ENCODE results near the gene C5orf47. TPM values are rescaled to one million over a fixed set of nuclear protein-coding genes. Genes with fewer than 3 reads are reported as not detected.

C5orf47 gene
- total and polyA plus RNA-seq, 2 donors (not counting 1 experiment from before 2014, with no cell fraction given), result not detected

GRCh38 chr5:174020928-174021304 lies 31.9 kb downstream of the C5orf47 start:
- Histone ChIP-seq H3K9ac (ENCODE audit: insufficient read depth, low read length) (no peak overlapping the region), H4K20me1 (ENCODE audit: control insufficient read depth, extremely low read depth, insufficient read depth, low read length) (no peaks in the 10 kb centered on the region), H3K27ac (ENCODE audit: insufficient read depth, low read length) (no peak overlapping the region), H3K4me3 (replicated peaks in 1 of 4; ENCODE audit: control extremely low read depth in 1 of 4, insufficient read depth in 1 of 4, low read depth in 3 of 4, low read length in 4 of 4) (no peak overlapping the region), H3K36me3 (ENCODE audit: control insufficient read depth, insufficient read depth, low read length) (no peaks in the 10 kb centered on the region), H3K4me1 (ENCODE audit: control insufficient read depth, extremely low read depth, insufficient read depth, low read length) (no peaks in the 10 kb centered on the region), H3K79me2 (ENCODE audit: control insufficient read depth, insufficient read depth, low read length) (no peaks in the 10 kb centered on the region), H2AFZ (ENCODE audit: low read length) (no peak overlapping the region), H3K4me2 (ENCODE audit: extremely low read depth, insufficient read depth, low read length) (no peak overlapping the region), H3K27me3 (ENCODE audit: control insufficient read depth, insufficient read depth, low read length) (no peaks in the 10 kb centered on the region), H3K9me3 (ENCODE audit: control insufficient read depth, insufficient read depth, low read depth, low read length) (no peaks in the 10 kb centered on the region)
- TF ChIP-seq CTCF (conservative IDR thresholded peaks at IDR 0.05 in 1 of 2, IDR thresholded peaks at IDR 0.05 in 1 of 2; ENCODE audit: low read depth in 1 of 2, low read length in 2 of 2) (no peak), EZH2 (IDR thresholded peaks at IDR 0.05; ENCODE audit: low read length, missing control alignments) (no peak)
- no peak for DNase-seq (ENCODE audit: low read depth in 2 of 2)

- Histone ChIP-seq H4K20me1 (ENCODE audit: control insufficient read depth, extremely low read depth, insufficient read depth, low read length) (no peaks in the 10 kb centered on the region), H3K27me3 (ENCODE audit: control insufficient read depth, insufficient read depth, low read length) (no peaks in the 10 kb centered on the region), H3K9ac (ENCODE audit: insufficient read depth, low read length) (no peak overlapping the region), H3K4me3 (replicated peaks in 1 of 4; ENCODE audit: control extremely low read depth in 1 of 4, insufficient read depth in 1 of 4, low read depth in 3 of 4, low read length in 4 of 4) (no peak overlapping the region), H3K4me2 (ENCODE audit: extremely low read depth, insufficient read depth, low read length) (no peak overlapping the region), H3K9me3 (ENCODE audit: control insufficient read depth, insufficient read depth, low read depth, low read length) (no peaks in the 10 kb centered on the region), H3K4me1 (ENCODE audit: control insufficient read depth, extremely low read depth, insufficient read depth, low read length) (no peaks in the 10 kb centered on the region), H3K36me3 (ENCODE audit: control insufficient read depth, insufficient read depth, low read length) (no peaks in the 10 kb centered on the region), H3K27ac (ENCODE audit: insufficient read depth, low read length) (no peak overlapping the region), H3K79me2 (ENCODE audit: control insufficient read depth, insufficient read depth, low read length) (no peaks in the 10 kb centered on the region), H2AFZ (ENCODE audit: low read length) (no peak overlapping the region)
- TF ChIP-seq EZH2 (IDR thresholded peaks at IDR 0.05; ENCODE audit: low read length, missing control alignments), result no peak
- no peak for TF ChIP-seq CTCF (conservative IDR thresholded peaks at IDR 0.05 in 1 of 2, IDR thresholded peaks at IDR 0.05 in 1 of 2; ENCODE audit: low read depth in 1 of 2, low read length in 2 of 2)
- DNase-seq (ENCODE audit: low read depth in 2 of 2), result no peak
Observed at GRCh38 chr5:174022384-174023095, 33.6 kb downstream of the C5orf47 start.

GRCh38 chr5:174030286-174030685 lies 41.3 kb downstream of the C5orf47 start:
- no peak overlapping the region for H3K4me3 ChIP-seq (replicated peaks in 1 of 4; ENCODE audit: control extremely low read depth in 1 of 4, insufficient read depth in 1 of 4, low read depth in 3 of 4, low read length in 4 of 4)
- H3K79me2 ChIP-seq (ENCODE audit: control insufficient read depth, insufficient read depth, low read length), result no peaks in the 10 kb centered on the region
- TF ChIP-seq CTCF (conservative IDR thresholded peaks at IDR 0.05 in 1 of 2, IDR thresholded peaks at IDR 0.05 in 1 of 2; ENCODE audit: low read depth in 1 of 2, low read length in 2 of 2) (no peak), EZH2 (IDR thresholded peaks at IDR 0.05; ENCODE audit: low read length, missing control alignments) (no peak)
- H3K4me1 ChIP-seq (ENCODE audit: control insufficient read depth, extremely low read depth, insufficient read depth, low read length), result no peaks in the 10 kb centered on the region
- H2AFZ ChIP-seq (ENCODE audit: low read length), result no peak overlapping the region
- no peaks in the 10 kb centered on the region for H3K36me3 ChIP-seq (ENCODE audit: control insufficient read depth, insufficient read depth, low read length)
- H3K9ac ChIP-seq (ENCODE audit: insufficient read depth, low read length), result no peak overlapping the region
- no peak overlapping the region for H3K27ac ChIP-seq (ENCODE audit: insufficient read depth, low read length)
- no peaks in the 10 kb centered on the region for H3K27me3 ChIP-seq (ENCODE audit: control insufficient read depth, insufficient read depth, low read length)
- H3K9me3 ChIP-seq (ENCODE audit: control insufficient read depth, insufficient read depth, low read depth, low read length), result no peaks in the 10 kb centered on the region
- H3K4me2 ChIP-seq (ENCODE audit: extremely low read depth, insufficient read depth, low read length), result no peak overlapping the region
- DNase-seq (ENCODE audit: low read depth in 2 of 2), result no peak
- H4K20me1 ChIP-seq (ENCODE audit: control insufficient read depth, extremely low read depth, insufficient read depth, low read length), result no peaks in the 10 kb centered on the region

Measured in fibroblast of lung (primary cell).